ENCODE measurements around the gene CCDC17. TPM values are rescaled to one million over a fixed set of nuclear protein-coding genes. Genes with fewer than 3 reads are reported as not detected.

CCDC17 gene
- total RNA-seq, 4 donors from 2014 or later: 0.38 to 3.6 (median 2.4) TPM

DNA sequence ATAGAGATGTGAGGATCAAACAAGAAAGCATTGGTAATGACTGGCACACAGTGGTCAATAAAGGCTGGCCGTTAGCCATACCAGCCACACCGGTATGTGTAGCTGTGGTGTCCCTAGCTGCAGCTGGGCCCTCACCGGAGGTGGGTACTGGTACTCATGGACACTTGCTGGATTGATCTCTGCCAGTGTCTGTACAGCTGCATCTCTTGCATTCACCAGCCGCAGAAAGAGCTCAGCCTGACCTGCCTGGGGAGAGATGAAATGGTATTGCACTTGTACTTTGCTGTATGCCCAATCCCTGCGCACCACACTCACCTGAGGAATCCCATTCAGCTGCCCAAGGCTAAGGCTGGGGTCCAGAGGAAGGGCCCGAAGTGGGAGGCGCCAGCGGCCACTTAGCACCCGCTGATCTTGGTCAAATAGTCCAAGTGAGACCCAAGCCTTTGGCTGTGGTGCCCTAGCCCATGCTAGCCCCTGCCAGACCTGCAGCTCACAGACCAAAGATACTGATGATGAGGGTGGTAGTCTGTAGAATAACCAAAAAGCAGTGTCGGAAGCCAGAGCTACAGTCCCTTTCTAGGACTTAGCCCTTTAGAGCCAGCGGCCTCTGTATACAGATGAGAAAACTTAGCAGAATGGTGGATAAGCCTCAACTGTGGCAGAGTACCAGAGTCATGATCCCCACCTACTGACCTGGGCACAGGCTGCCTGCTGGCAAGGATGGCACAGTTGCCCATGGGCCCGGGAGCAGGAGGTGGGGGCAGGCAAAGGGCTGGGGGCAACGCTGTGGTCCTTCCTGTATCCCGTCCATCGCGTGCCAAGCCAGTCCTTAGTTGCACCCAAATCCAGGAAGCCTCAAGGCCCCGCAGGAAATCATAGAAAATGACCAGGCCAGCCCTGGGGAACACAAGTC is 3.0 kb downstream of the CCDC17 start:
- 85 to 87% methylated on average over 9 to 15 of the region's 17 CpGs for WGBS, 2 donors
- TF ChIP-seq POLR2A (IDR thresholded peaks at IDR 0.05): no peak
- TF ChIP-seq CTCF (IDR thresholded peaks at IDR 0.05): no peak
- Histone ChIP-seq H3K9me3 (no peaks in the 10 kb centered on the region), H3K27me3 (no peaks in the 10 kb centered on the region), H3K36me3 (peaks cover 7 to 89% (median 15%) of the 10 kb centered on the region in 3 donors), H3K4me3 (no peak overlapping the region), H3K4me1 (peaks cover 0 to 44% (median 19%) of the 10 kb centered on the region in 3 donors), H3K27ac (peak overlapping the region; percentile 1 to 84 (median 64))
- intact Hi-C loops (cut with DNase I): no loop called here
- no peak for DNase-seq

GRCh38 chr1:45619149-45619921 is 4.5 kb downstream of the CCDC17 start:
- Histone ChIP-seq H3K4me3 (no peak overlapping the region), H3K36me3 (peaks cover 7 to 92% (median 27%) of the 10 kb centered on the region in 3 donors), H3K27ac (peak overlapping the region; percentile 25 to 84 (median 64)), H3K27me3 (no peaks in the 10 kb centered on the region), H3K4me1 (peaks cover 0 to 42% (median 19%) of the 10 kb centered on the region in 3 donors), H3K9me3 (no peaks in the 10 kb centered on the region)
- DNase-seq: no peak
- WGBS, 2 donors: 53 to 68% methylated on average over 5 to 6 of the region's 8 CpGs
- intact Hi-C loops (cut with DNase I): no loop called here
- TF ChIP-seq POLR2A (IDR thresholded peaks at IDR 0.05): no peak
- TF ChIP-seq CTCF (IDR thresholded peaks at IDR 0.05): no peak

DNA sequence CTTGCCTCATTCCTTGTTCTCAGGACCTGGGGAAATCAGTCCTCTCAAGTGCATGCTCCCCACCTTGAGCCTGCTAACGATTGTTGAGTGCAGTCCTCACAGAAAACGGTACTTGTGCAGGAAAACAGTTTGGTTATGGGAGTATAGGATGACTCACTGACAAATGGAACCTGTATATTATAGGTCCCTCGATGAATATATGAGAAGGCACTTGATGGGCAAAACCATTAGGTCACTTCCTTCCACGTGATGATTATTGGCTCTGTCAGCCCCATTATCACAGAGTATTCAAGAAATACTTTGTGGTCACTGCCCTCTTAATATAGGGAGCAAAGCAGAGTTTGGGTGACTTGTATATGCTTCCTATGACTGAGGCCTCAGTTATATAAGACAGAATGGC is 6.2 kb downstream of the CCDC17 start:
- TF ChIP-seq POLR2A (IDR thresholded peaks at IDR 0.05): no peak
- no peak for TF ChIP-seq CTCF (IDR thresholded peaks at IDR 0.05)
- Histone ChIP-seq H3K27ac (no peak overlapping the region), H3K27me3 (no peaks in the 10 kb centered on the region), H3K36me3 (peaks cover 0 to 91% (median 27%) of the 10 kb centered on the region in 3 donors), H3K4me1 (peaks cover 0 to 36% (median 14%) of the 10 kb centered on the region in 3 donors), H3K4me3 (no peak overlapping the region), H3K9me3 (no peaks in the 10 kb centered on the region)
- no peak for DNase-seq
- 60 to 83% methylated on average over 3 to 4 of the region's 4 CpGs for WGBS, 2 donors
- intact Hi-C loops (cut with DNase I): no loop called here

DNA sequence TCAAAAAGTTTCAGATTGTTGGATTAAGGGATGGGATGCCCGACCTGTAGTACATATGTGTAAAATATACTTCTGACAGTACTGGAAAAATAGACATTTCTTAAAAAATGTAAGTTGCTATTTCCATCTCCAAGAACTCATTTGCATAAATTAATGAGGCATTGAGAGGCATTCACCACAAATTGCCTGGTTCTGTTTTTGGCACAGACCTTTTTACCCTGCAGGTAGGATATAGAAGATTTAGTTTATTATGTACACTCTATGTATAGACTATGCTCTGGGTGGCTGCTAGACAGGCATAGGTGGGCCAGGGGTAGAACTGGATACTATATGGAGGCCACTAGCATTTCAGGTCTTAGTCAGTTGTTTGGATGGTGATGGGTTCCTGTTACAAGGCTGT is 8.0 kb downstream of the CCDC17 start:
- DNase-seq: no peak
- Histone ChIP-seq H3K9me3 (no peaks in the 10 kb centered on the region), H3K4me3 (no peak overlapping the region), H3K27ac (no peak overlapping the region), H3K4me1 (peaks cover 0 to 20% (median 3%) of the 10 kb centered on the region in 3 donors), H3K36me3 (peaks cover 0 to 84% (median 27%) of the 10 kb centered on the region in 3 donors), H3K27me3 (no peaks in the 10 kb centered on the region)
- intact Hi-C loops (cut with DNase I): no loop called here
- TF ChIP-seq POLR2A (IDR thresholded peaks at IDR 0.05): no peak
- TF ChIP-seq CTCF (IDR thresholded peaks at IDR 0.05): no peak
- 81 to 87% methylated on average over 1 of the region's 1 CpG for WGBS, 2 donors

Measured in esophagus squamous epithelium (tissue), 5 donors.